Islet precursor cell (in vitro differentiated cells): ENCODE data around the gene PTGER4.

ENCODE experiments used
- DNase-seq: peaks from one replicate; pipeline ENCODE4 v3.0.0-alpha.2; 2018

PTGER4 gene

GRCh38 chr5:40672425-40672824 is 7.3 kb upstream of the PTGER4 start:
- no peak for DNase-seq

DNA sequence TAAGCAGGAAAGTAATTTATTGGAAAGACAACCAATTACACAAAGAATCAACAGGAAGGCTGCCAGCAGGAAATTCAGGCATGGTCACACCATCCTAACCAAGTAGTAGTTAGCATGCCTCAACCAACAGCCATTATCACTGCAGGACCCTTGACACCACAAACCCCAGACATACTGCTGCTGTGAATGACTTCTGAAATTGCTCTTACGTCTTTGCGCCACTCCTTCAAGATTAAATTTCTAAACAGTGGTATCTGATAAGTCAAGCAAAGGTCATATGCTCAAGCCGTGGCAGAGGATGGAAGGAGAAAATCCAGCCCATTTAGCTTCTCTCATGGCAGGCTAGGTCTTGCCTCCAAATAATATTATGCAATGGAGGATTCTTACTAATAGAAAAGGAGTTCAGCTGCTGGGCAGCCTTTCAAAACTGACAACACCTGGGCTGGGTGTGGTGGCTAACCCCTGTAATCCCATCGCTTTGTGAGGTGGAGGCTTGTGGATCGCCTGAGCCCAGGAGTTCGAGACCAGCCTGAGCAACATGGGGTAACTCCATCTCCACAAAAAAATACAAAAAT is 5.0 kb upstream of the PTGER4 start:
- no peak for DNase-seq

GRCh38 chr5:40675396-40676133 is 4.2 kb upstream of the PTGER4 start:
- no peak for DNase-seq

DNA sequence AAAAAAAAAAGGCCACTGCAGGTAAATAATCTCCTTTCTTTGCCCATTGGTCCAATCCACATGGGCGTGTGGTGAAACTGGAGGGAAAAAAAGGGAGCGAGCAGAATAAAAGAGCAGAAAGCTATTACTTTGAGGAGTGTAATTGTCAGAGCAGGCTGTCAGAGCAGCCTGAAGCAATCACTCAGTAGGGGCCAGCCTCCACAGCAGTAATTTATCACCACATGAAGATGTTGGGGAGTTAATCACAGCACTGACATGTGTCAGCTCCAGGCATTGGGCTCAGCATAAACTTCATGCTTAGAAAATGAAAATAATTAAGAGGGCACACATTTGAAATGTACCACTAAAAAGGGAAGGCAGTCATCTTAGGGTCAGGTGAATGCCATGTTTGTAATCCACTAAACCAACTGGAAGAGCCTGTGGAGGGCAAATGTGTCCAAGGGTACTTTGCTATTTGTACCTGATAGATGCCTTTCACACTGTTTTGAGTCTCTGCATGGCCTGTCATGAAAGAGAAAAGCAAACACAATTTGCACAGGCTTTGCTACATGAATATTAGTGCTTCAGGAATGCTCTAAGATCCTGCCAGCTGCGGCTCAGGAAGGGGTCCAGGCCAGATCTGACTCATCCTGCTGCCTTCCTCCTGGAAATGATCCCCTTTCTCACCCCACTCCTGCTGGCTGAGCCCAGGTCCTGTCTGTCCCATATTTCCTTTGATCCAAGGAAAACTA is 2.9 kb upstream of the PTGER4 start:
- DNase-seq: peak; percentile 72

DNA sequence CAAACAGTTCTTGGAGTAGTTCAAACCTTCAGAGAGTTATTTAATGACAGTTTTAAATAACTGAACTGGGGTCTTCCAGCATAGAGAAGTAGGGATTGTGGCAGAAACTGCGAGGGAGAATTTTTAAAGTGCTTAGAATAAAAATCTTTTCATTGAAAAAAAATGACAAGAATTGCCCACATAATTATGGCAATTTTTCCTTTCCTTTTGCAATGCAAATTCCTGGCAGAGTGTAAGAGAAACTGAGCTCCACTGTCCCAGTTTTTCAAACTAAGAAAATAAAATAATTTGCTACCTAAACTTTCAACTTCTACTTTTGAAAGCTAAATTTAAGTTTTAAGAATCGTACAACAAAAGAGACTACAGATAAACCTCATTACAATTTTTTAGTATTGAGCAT is 2.3 kb upstream of the PTGER4 start:
- no peak for DNase-seq

GRCh38 chr5:40678026-40678425 is 1.7 kb upstream of the PTGER4 start:
- DNase-seq: no peak

GRCh38 chr5:40678460-40679147 is 1.1 kb upstream of the PTGER4 start:
- no peak for DNase-seq

- DNase-seq: peak; percentile 95
Observed at GRCh38 chr5:40679148-40679912, 385 bp upstream of the PTGER4 start.

GRCh38 chr5:40680741-40681362 is 1.1 kb downstream of the PTGER4 start:
- peak; percentile 62 for DNase-seq

DNA sequence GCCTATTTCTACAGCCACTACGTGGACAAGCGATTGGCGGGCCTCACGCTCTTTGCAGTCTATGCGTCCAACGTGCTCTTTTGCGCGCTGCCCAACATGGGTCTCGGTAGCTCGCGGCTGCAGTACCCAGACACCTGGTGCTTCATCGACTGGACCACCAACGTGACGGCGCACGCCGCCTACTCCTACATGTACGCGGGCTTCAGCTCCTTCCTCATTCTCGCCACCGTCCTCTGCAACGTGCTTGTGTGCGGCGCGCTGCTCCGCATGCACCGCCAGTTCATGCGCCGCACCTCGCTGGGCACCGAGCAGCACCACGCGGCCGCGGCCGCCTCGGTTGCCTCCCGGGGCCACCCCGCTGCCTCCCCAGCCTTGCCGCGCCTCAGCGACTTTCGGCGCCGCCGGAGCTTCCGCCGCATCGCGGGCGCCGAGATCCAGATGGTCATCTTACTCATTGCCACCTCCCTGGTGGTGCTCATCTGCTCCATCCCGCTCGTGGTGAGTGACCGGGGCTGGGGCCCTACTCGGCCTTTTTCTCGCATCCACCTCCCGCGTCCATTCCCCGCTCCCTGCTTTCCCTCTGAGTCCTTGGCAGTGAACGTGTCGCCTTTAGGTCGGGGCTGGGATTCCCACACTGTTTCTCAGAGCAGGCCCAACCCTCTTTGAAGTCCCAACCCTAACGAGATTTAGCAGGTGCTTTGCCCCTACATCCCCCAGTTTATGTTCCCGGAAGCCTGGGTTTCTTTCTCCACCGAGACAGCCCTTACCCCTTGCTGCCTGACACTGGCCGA is 1.8 kb downstream of the PTGER4 start:
- DNase-seq: peak; percentile 55

DNA sequence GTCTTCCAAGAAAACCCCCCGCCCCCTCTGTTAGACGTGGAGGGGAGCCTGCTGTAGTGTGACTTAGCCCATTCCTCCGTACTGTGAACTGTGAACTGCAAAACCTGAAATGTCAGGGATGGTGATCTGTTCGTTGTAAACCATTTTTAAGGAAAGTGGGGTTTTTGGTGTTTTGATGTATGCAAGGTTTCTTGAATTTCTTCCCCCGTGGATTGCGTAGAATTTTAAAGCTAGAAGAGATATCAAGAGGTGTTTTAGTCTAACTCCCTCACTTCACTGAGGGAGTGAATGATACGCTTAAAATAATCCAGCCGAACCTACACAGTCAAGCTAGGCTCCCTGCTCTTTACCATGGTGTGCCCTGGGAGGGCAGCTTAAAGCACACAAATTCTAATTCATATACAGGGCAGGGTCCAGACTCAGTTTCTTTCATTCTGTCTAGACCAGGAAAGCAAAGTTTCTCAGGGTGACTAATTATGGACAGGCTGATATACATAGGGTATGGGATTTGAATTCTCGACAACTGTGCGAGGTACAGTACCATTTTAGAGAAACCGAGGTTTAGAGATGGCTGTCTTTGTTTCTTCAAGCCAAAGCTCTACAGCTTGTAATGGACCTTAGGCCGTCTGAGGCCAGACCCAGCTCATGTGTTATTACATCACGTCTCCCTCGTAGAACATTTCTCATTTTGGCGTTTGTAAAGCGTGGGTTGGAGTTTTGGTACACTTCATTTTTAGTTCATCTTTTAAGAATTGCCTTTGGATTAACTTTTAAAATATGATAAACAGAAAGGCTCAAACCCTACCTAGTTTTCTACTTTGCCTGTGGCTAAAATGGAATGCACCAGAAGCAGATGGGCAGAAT is 2.7 kb downstream of the PTGER4 start:
- DNase-seq: no peak

- DNase-seq: no peak
Observed at GRCh38 chr5:40683305-40683704, 3.6 kb downstream of the PTGER4 start.

GRCh38 chr5:40685193-40685592 is 5.5 kb downstream of the PTGER4 start:
- DNase-seq: no peak

DNA sequence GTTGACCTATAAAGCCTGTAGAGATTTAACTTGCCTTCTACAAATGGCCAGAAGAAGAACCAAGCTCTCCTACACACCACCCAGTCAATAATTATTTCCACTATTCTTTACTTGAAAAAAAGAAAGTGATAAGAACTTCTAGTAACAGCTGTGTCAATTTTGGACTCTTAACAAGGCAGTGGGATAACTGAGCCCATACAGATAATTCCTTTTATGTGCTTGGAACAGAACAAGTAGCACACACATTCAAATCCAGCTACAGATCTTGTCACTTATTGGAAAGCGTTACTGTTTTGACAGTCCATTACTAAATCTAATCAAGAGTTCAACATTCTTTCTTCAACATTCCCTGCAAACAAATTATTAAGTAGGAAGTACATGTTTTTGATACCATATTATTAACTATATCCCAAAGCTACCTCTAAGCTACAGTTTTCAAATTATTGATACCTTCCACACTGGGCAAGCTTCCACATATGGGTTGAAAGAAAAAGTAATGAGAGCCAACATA is 6.3 kb downstream of the PTGER4 start:
- DNase-seq: no peak

DNA sequence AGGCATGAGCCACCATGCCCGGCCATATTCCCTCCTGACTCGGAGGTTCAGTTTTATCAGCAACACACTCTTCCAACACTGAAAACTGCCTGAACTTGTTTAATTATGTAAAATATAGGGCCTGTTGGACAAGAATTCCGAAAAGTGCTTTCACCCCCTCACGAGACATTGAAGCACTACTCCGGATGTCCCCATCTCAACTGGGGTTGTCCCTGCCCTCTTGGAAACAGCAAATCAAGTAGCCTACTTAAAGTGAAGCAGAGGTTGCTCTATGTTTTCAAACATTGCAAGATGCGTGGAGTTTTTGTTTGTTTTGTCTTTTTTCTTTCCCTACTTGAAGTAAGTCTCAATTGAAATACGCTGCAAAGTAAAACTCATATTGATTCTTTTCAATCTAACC is 7.6 kb downstream of the PTGER4 start:
- no peak for DNase-seq

- DNase-seq: peak; percentile 90
Observed at GRCh38 chr5:40688127-40688761, 8.5 kb downstream of the PTGER4 start.

- no peak for DNase-seq
Observed at GRCh38 chr5:40688996-40689395, 9.3 kb downstream of the PTGER4 start.

- DNase-seq: peak; percentile 69
Observed at GRCh38 chr5:40689438-40689837, 9.7 kb downstream of the PTGER4 start.

DNA sequence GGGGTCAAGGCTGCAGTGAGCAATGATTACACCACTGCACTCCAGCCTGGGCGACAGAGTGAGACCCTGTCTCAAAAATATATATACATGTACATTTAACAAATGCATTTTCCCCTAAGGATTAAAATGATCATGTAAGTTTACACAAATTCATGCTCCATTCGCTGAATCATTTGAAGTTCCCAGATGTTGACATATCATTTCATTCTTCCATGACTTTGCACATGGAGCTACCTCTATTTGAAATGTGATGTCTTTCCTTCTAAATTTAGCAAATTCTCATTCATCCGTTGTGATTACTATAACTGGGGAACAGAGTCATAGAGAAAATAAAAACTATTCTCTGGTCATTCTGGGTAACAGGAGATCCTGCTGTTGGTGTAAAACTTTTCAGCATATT is 10.6 kb downstream of the PTGER4 start:
- DNase-seq: no peak

GRCh38 chr5:40691894-40692293 is 12.2 kb downstream of the PTGER4 start:
- DNase-seq: peak; percentile 53
